Panc1 (cell line): ENCODE measurements around the gene GPR18.

ENCODE experiments used
- CTCF ChIP-seq: fragments of 450-650 bp; IDR thresholded peaks from 2 replicates; pipeline ENCODE4 v1.5.1; 2017; ENCODE audit warnings: mild to moderate bottlenecking
- POLR2AphosphoS5 ChIP-seq: IDR thresholded peaks from 2 replicates; pipeline ENCODE4 v1.6.1; 2012; ENCODE audit warnings: mild to moderate bottlenecking, low read depth, low read length, moderate library complexity
- REST ChIP-seq, 2 experiments: IDR thresholded peaks; 2 replicates each; pipeline ENCODE4 v1.6.1; 2011 to 2012; ENCODE audit warnings: low read depth in 2 of 2, control low read depth in 1 of 2, low read length in 1 of 2, mild to moderate bottlenecking in 1 of 2, moderate library complexity in 1 of 2; ENCODE audit not compliant: insufficient read depth in 1 of 2
- SIN3A ChIP-seq: IDR thresholded peaks from 2 replicates; pipeline ENCODE4 v1.6.1; 2012; ENCODE audit warnings: low read depth, mild to moderate bottlenecking, low read length, moderate library complexity, borderline replicate concordance; ENCODE audit not compliant: insufficient read depth
- TCF7L2 ChIP-seq: IDR thresholded peaks from 2 replicates; pipeline ENCODE4 v1.6.1; 2011; ENCODE audit warnings: mild to moderate bottlenecking, low read depth, low read length, inconsistent platforms

- no peak for TF ChIP-seq CTCF
- no peak for TF ChIP-seq TCF7L2
- TF ChIP-seq POLR2AphosphoS5, result no peak
- no peak for TF ChIP-seq REST (IDR thresholded peaks at IDR 0.05; ENCODE audit: insufficient read depth in 1 of 2, low read depth in 2 of 2, low read length in 1 of 2)
- no peak for TF ChIP-seq SIN3A
Measured at GRCh38 chr13:99258210-99258860, at the start of gene GPR18.
